Ascending aorta (tissue), 2 donors: ENCODE measurements around the gene APOBEC3A. TPM values are rescaled to one million over a fixed set of nuclear protein-coding genes. Genes with fewer than 3 reads are reported as not detected.

ENCODE experiments used
- DNase-seq, 2 donors: peaks; one replicate each; pipeline ENCODE4 v3.0.0-alpha.2; 2019; ENCODE audit warnings: low spot score in 2 of 2
- H3K27ac ChIP-seq, 2 donors: fragments of 200-600 bp; sonication (generic); one replicate each; pipeline ENCODE4 v1.5.1; 2016 to 2017; ENCODE audit warnings: mild to moderate bottlenecking in 1 of 2
- H3K27me3 ChIP-seq: fragments of 200-600 bp; sonication (generic); one replicate; pipeline ENCODE4 v1.5.1; 2017
- H3K36me3 ChIP-seq, 2 donors: fragments of 200-600 bp; sonication (generic); one replicate each; pipeline ENCODE4 v1.5.1; 2016
- H3K4me1 ChIP-seq, 2 donors: fragments of 200-600 bp; sonication (generic); one replicate each; pipeline ENCODE4 v1.5.1; 2016 to 2017; ENCODE audit warnings: mild to moderate bottlenecking in 1 of 2
- H3K4me3 ChIP-seq, 2 donors: fragments of 200-600 bp; sonication (generic); one replicate each; pipeline ENCODE4 v1.5.1; 2016 to 2017; ENCODE audit warnings: mild to moderate bottlenecking in 1 of 2
- H3K9me3 ChIP-seq, 2 donors: fragments of 200-600 bp; sonication (generic); one replicate each; pipeline ENCODE4 v1.5.1; 2016
- intact Hi-C: fragments of 100-400 bp; cut with DNase I; formaldehyde crosslinking; loops from one replicate; pipeline ENCODE4 v1.15.1; 2023
- total RNA-seq: library from RNA; depleted of rRNA; stranded (reverse); fragments of >200 nt; gene quantifications from one replicate; pipeline ENCODE4 v1.1.0, GENCODE V29; 2016
- TF ChIP-seq, protein P1 (sequence below), 3 experiments: fragments of 200-600 bp in 2 of 3; fragments of 450-650 bp in 1 of 3; sonication (generic) in 2 of 3; IDR thresholded peaks; one replicate each; pipeline ENCODE4 v1.5.1; 2016 to 2019; ENCODE audit warnings: antibody characterized with exemption in 3 of 3, mild to moderate bottlenecking in 1 of 3, moderate library complexity in 1 of 3

APOBEC3A gene
- total RNA-seq, 1 donor from 2014 or later, result not detected

DNA sequence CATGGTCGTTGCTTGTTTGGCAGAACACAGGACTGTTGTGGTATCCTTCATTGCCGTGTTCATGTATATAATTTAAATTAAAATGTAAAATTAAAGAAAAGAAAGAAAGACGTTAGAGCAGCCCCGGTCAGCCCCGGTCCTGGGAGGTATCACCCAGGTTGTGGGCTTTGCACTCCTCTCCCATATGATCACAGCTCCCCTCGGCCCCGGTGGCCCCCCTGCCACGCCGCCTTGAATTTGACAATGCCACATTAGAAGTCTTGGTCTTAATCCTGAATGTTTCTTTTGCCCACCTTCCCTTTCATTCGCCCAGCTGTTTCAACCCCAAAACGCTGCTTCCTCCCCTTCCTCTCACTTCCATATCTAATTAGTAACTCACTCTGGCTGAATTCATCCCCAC lies 11.4 kb downstream of the APOBEC3A start:
- TF ChIP-seq, protein P1, sequence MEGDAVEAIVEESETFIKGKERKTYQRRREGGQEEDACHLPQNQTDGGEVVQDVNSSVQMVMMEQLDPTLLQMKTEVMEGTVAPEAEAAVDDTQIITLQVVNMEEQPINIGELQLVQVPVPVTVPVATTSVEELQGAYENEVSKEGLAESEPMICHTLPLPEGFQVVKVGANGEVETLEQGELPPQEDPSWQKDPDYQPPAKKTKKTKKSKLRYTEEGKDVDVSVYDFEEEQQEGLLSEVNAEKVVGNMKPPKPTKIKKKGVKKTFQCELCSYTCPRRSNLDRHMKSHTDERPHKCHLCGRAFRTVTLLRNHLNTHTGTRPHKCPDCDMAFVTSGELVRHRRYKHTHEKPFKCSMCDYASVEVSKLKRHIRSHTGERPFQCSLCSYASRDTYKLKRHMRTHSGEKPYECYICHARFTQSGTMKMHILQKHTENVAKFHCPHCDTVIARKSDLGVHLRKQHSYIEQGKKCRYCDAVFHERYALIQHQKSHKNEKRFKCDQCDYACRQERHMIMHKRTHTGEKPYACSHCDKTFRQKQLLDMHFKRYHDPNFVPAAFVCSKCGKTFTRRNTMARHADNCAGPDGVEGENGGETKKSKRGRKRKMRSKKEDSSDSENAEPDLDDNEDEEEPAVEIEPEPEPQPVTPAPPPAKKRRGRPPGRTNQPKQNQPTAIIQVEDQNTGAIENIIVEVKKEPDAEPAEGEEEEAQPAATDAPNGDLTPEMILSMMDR (IDR thresholded peaks at IDR 0.05), result no peak
- Histone ChIP-seq H3K9me3 (no peaks in the 10 kb centered on the region), H3K27me3 (no peaks in the 10 kb centered on the region), H3K4me3 (no peak overlapping the region), H3K4me1 (no peaks in the 10 kb centered on the region), H3K36me3 (no peaks in the 10 kb centered on the region), H3K27ac (no peak overlapping the region)
- intact Hi-C loops, result no loop called here
- no peak for DNase-seq

DNA sequence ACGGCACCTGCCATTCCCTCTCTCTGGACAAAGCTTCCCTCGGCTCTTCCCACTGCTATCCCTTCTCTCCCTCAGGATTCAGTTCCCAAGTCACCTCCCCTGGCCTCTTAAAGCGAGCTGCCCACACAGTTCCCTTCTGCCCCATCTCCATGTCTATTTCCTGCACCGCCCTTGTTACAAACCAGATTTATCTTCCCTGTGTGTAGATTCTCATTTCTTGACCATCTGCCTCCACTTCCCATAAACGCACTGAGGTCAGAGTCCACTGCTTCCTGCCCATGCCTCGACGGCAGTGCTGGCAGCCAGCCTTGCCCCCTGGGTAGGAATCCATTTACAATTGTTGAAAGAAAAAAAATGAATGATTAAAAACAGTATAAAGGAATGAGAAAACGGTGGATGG lies 13.1 kb downstream of the APOBEC3A start:
- Histone ChIP-seq H3K36me3 (no peaks in the 10 kb centered on the region), H3K4me3 (no peak overlapping the region), H3K9me3 (no peaks in the 10 kb centered on the region), H3K4me1 (no peaks in the 10 kb centered on the region), H3K27ac (no peak overlapping the region), H3K27me3 (no peaks in the 10 kb centered on the region)
- intact Hi-C loops, result no loop called here
- DNase-seq, result no peak
- TF ChIP-seq, protein P1 (IDR thresholded peaks at IDR 0.05), result no peak

DNA sequence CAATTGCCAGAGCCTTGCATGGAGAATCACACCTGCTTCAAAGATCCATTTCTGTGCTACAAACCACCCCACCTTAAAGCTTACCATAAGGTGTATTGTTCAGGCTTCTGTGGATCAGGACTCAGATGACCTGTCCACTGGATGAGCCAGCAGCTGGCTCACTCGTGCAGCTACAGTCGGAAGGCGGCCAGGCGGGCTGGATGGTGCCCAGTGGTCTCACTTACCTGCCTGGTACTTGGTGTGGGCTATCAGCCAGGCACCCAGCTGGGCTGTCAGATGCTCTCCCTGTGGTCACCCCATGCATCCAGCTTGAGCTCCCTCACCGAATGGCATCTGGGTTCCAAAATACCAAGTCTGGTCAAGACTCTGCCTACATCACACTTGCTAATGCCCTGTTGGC lies 13.8 kb downstream of the APOBEC3A start:
- Histone ChIP-seq H3K36me3 (no peaks in the 10 kb centered on the region), H3K4me3 (no peak overlapping the region), H3K4me1 (no peaks in the 10 kb centered on the region), H3K27me3 (no peaks in the 10 kb centered on the region), H3K27ac (no peak overlapping the region), H3K9me3 (no peaks in the 10 kb centered on the region)
- intact Hi-C loops, result no loop called here
- TF ChIP-seq, protein P1 (IDR thresholded peaks at IDR 0.05), result no peak
- no peak for DNase-seq

DNA sequence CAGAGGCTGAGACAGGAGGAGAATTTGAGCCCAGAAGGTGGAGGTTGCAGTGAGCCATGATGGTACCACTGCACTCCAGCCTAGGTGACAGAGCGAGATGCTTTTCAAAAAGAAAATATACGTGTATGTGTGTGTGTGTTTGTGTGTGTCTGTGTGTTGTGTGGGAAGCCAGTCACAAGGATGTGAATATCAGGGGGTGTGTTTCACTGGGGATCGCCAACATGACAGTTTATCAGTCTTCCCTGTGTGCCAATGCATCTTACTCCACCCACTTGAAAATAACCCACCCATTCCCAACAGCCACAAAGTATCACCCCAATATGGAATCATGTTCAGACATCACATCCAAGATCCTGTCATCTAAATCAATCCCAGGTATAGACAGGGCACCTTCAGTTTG lies 14.4 kb downstream of the APOBEC3A start:
- TF ChIP-seq, protein P1 (IDR thresholded peaks at IDR 0.05), result no peak
- Histone ChIP-seq H3K36me3 (no peaks in the 10 kb centered on the region), H3K27me3 (no peaks in the 10 kb centered on the region), H3K27ac (no peak overlapping the region), H3K9me3 (no peaks in the 10 kb centered on the region), H3K4me1 (no peaks in the 10 kb centered on the region), H3K4me3 (no peak overlapping the region)
- DNase-seq, result no peak
- intact Hi-C loops, result no loop called here

DNA sequence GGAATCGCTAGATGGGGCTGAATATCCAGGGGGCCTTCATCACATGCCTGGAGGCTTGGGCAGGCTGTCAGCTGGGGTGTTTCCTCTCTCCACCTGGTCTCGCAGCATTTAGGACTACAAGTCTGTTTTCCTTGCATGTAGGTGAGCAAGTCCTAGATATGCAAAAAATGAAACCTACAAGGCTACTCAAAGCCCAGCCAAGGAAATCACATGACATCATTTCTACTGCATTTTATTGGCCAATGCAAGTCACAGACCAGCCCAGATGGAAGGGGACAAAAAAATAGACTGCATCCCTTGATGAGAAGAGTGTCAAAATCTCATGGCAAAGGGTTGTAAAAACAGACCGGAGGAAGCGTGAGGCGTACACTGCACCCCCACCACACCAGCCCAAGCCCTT lies 15.1 kb downstream of the APOBEC3A start:
- Histone ChIP-seq H3K27ac (no peak overlapping the region), H3K4me3 (no peak overlapping the region), H3K9me3 (no peaks in the 10 kb centered on the region), H3K4me1 (no peaks in the 10 kb centered on the region), H3K27me3 (no peaks in the 10 kb centered on the region), H3K36me3 (no peaks in the 10 kb centered on the region)
- DNase-seq, result no peak
- TF ChIP-seq, protein P1 (IDR thresholded peaks at IDR 0.05), result no peak
- intact Hi-C loops, result no loop called here
